ENCODE data around the gene RNASE4.

Gene RNASE4

DNA sequence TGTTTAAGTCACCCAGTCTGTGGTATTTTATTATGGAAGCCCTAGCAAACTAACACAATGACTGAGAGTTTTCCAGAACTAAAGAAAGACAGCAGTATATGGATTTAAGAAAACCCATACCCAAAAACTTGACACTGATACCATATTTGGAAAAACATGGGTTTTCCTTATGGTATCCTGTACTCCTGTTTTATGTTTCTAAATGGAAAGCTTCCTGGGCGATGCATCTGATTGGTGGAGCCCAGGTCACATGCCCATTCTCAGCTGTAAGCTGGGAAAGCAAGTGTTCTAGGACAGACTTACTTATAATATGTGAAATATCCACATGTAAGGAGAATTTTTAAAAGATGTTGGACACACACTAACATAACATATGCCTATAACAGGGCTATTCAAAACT lies 4.5 kb upstream of the RNASE4 start:
- peaks cover 9% of the 10 kb centered on the region for H3K27me3 ChIP-seq (ENCODE audit: control insufficient read depth, insufficient read depth, low read length)
- H3K4me2 ChIP-seq (ENCODE audit: low read length), result no peak overlapping the region
- H3K9ac ChIP-seq (ENCODE audit: low read depth, low read length), result no peak overlapping the region
- H3K4me1 ChIP-seq (ENCODE audit: control insufficient read depth, insufficient read depth, low read length), result peaks cover 10% of the 10 kb centered on the region
- no peaks in the 10 kb centered on the region for H3K36me3 ChIP-seq (ENCODE audit: insufficient read depth, low read length)
- no peaks in the 10 kb centered on the region for H3K9me3 ChIP-seq (replicated peaks; ENCODE audit: low read length)
- no peak overlapping the region for H3K4me3 ChIP-seq (ENCODE audit: low read length)

DNA sequence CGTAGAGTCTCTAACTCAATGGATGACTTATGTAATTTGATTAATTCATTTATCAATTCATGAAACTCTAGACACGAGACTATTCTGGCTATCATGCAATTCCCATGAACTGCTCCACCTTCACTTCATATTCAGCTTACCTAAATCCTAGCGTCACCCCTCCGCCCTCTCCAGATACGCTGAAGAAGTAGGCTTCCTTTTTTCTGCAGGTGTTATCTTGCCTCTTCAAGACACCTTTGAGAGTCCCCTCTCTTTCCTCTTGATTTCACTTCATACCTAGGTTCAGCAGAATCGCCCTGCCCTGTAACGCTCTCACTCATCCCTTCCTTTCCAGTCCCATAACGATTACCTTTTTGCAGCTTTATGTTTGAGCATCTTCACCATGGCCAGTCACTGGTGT lies 4.0 kb upstream of the RNASE4 start:
- Histone ChIP-seq H3K4me3 (ENCODE audit: low read length) (peak overlapping the region; percentile 84), H3K4me1 (ENCODE audit: control insufficient read depth, insufficient read depth, low read length) (peaks cover 10% of the 10 kb centered on the region), H3K9ac (ENCODE audit: low read depth, low read length) (no peak overlapping the region)

GRCh38 chr14:20680843-20681347 lies 3.5 kb upstream of the RNASE4 start:
- H3K27me3 ChIP-seq (ENCODE audit: control insufficient read depth, insufficient read depth, low read length), result peaks cover 5% of the 10 kb centered on the region
- peak overlapping the region; percentile 69 for H3K9ac ChIP-seq (ENCODE audit: low read depth, low read length)
- no peaks in the 10 kb centered on the region for H3K9me3 ChIP-seq (replicated peaks; ENCODE audit: low read length)
- peak overlapping the region; percentile 84 for H3K4me3 ChIP-seq (ENCODE audit: low read length)
- peaks cover 10% of the 10 kb centered on the region for H3K4me1 ChIP-seq (ENCODE audit: control insufficient read depth, insufficient read depth, low read length)
- peak overlapping the region; percentile 92 for H3K4me2 ChIP-seq (ENCODE audit: low read length)
- no peaks in the 10 kb centered on the region for H3K36me3 ChIP-seq (ENCODE audit: insufficient read depth, low read length)

More for the DNA sequence above, 4.0 kb upstream of the RNASE4 start:
- Histone ChIP-seq H3K27me3 (ENCODE audit: control insufficient read depth, insufficient read depth, low read length) (peaks cover 9% of the 10 kb centered on the region), H3K4me2 (ENCODE audit: low read length) (peak overlapping the region; percentile 92), H3K36me3 (ENCODE audit: insufficient read depth, low read length) (no peaks in the 10 kb centered on the region), H3K9me3 (replicated peaks; ENCODE audit: low read length) (no peaks in the 10 kb centered on the region)

GRCh38 chr14:20681348-20682126 lies 2.8 kb upstream of the RNASE4 start:
- no peaks in the 10 kb centered on the region for H3K36me3 ChIP-seq (ENCODE audit: insufficient read depth, low read length)
- H3K9me3 ChIP-seq (replicated peaks; ENCODE audit: low read length), result no peaks in the 10 kb centered on the region
- peak overlapping the region; percentile 92 for H3K4me2 ChIP-seq (ENCODE audit: low read length)
- H3K4me1 ChIP-seq (ENCODE audit: control insufficient read depth, insufficient read depth, low read length), result peaks cover 17% of the 10 kb centered on the region
- H3K4me3 ChIP-seq (ENCODE audit: low read length), result peak overlapping the region; percentile 84
- H3K9ac ChIP-seq (ENCODE audit: low read depth, low read length), result peak overlapping the region; percentile 97
- H3K27me3 ChIP-seq (ENCODE audit: control insufficient read depth, insufficient read depth, low read length), result no peaks in the 10 kb centered on the region

DNA sequence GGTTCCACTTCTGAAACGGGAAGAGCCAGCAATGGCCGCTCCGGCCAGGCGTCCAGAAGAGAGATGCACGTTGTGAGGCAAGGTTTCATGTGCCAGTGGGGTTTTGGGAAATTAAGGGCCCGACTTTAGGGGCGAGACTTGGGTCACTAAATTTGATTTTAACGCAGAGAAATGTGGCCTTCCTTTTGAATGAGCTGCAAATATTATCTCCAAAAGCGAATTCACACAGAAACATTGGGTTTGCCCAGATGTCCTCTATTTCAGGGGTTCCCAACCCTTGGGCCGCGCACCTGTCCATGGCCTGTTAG lies 2.3 kb upstream of the RNASE4 start:
- no peaks in the 10 kb centered on the region for H3K9me3 ChIP-seq (replicated peaks; ENCODE audit: low read length)
- no peaks in the 10 kb centered on the region for H3K27me3 ChIP-seq (ENCODE audit: control insufficient read depth, insufficient read depth, low read length)
- peak overlapping the region; percentile 92 for H3K4me2 ChIP-seq (ENCODE audit: low read length)
- peak overlapping the region; percentile 97 for H3K9ac ChIP-seq (ENCODE audit: low read depth, low read length)
- H3K4me3 ChIP-seq (ENCODE audit: low read length), result peak overlapping the region; percentile 84
- peaks cover 17% of the 10 kb centered on the region for H3K4me1 ChIP-seq (ENCODE audit: control insufficient read depth, insufficient read depth, low read length)
- H3K36me3 ChIP-seq (ENCODE audit: insufficient read depth, low read length), result no peaks in the 10 kb centered on the region

- H3K27me3 ChIP-seq (ENCODE audit: control insufficient read depth, insufficient read depth, low read length), result no peaks in the 10 kb centered on the region
- H3K4me2 ChIP-seq (ENCODE audit: low read length), result peak overlapping the region; percentile 92
- H3K4me3 ChIP-seq (ENCODE audit: low read length), result peak overlapping the region; percentile 84
- H3K4me1 ChIP-seq (ENCODE audit: control insufficient read depth, insufficient read depth, low read length), result peaks cover 17% of the 10 kb centered on the region
- H3K9me3 ChIP-seq (replicated peaks; ENCODE audit: low read length), result no peaks in the 10 kb centered on the region
- H3K9ac ChIP-seq (ENCODE audit: low read depth, low read length), result peak overlapping the region; percentile 97
- H3K36me3 ChIP-seq (ENCODE audit: insufficient read depth, low read length), result no peaks in the 10 kb centered on the region
Observed at GRCh38 chr14:20682435-20683124, 1.8 kb upstream of the RNASE4 start.

DNA sequence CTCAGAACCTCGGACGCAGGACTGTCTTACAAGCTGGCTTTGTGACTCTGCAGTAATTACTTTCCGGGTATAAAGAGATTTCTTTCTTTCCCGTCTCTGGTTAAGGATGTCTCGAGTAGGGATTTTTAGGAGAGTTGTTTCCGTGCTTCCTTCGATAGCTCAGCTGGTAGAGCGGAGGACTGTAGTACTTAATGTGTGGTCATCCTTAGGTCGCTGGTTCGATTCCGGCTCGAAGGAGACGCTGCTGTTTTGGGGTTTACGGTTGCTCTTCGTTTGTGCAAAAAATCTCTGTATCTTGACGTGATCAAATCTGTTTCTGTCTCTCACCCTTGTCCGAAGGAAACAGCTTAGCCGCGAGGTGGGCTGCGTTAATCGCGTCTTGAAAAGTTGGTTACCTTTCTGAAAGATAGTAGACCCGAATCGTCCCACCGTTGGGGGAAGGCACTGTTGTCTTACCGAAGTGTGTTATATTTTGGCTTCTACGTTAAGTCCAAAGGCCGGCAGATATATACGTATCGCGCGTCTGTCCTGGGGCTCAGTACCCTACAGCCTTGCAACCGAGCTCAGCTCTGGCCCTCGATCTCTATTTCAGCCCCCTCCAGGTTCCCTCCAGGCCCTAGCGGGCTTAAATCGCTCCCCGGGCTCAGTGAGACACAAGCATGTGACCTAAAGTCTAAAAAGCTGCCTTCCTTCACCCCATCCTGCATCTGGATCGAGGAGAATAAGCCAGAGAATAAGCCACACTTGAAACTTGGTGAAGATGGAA lies 1.1 kb upstream of the RNASE4 start:
- H3K36me3 ChIP-seq (ENCODE audit: insufficient read depth, low read length), result no peaks in the 10 kb centered on the region
- peak overlapping the region; percentile 97 for H3K9ac ChIP-seq (ENCODE audit: low read depth, low read length)
- H3K27me3 ChIP-seq (ENCODE audit: control insufficient read depth, insufficient read depth, low read length), result no peaks in the 10 kb centered on the region
- peaks cover 17% of the 10 kb centered on the region for H3K4me1 ChIP-seq (ENCODE audit: control insufficient read depth, insufficient read depth, low read length)
- H3K9me3 ChIP-seq (replicated peaks; ENCODE audit: low read length), result no peaks in the 10 kb centered on the region
- H3K4me3 ChIP-seq (ENCODE audit: low read length), result peak overlapping the region; percentile 84
- H3K4me2 ChIP-seq (ENCODE audit: low read length), result peak overlapping the region; percentile 92

GRCh38 chr14:20684662-20685456 lies 499 bp downstream of the RNASE4 start:
- H3K4me3 ChIP-seq (ENCODE audit: low read length), result peak overlapping the region; percentile 84
- H3K4me2 ChIP-seq (ENCODE audit: low read length), result peak overlapping the region; percentile 92
- H3K9me3 ChIP-seq (replicated peaks; ENCODE audit: low read length), result no peaks in the 10 kb centered on the region
- H3K36me3 ChIP-seq (ENCODE audit: insufficient read depth, low read length), result no peaks in the 10 kb centered on the region
- H3K27me3 ChIP-seq (ENCODE audit: control insufficient read depth, insufficient read depth, low read length), result no peaks in the 10 kb centered on the region
- H3K4me1 ChIP-seq (ENCODE audit: control insufficient read depth, insufficient read depth, low read length), result peaks cover 17% of the 10 kb centered on the region
- H3K9ac ChIP-seq (ENCODE audit: low read depth, low read length), result peak overlapping the region; percentile 97

DNA sequence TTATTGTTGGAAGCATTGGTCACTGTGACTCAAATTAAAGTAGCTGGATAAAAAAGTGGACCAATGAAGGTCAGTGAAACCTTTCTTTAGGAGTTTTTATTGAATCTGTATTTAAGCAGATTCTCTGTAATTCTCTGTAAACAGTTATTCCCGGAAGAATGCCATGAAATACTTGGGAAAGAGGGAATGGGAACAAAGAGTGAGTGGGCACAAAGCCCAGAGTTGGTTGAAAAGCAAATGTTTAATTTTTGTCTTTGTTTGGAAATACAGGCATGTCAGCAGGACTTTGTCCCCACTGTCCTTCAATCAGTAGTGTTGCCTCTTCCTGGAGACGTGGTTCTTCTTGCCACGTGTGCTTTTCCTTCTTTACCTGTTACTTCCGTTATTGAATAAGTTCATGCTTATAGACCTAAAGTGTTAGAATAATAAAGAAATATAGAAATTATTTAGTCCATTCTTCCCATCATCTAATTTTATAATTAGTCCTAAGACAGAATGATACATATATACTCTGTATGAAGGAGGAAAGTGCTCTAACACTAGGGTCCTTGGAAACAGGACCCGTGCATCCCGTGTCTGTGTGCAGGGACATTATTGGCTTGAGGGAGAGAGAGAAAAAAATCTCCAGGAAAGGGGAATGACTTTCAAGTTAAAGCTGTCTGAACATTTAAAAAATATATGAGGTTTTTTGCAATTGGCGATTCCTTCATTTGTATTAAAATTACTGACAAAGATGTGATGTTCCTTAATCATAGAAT lies 2.2 kb downstream of the RNASE4 start:
- Histone ChIP-seq H3K9ac (ENCODE audit: low read depth, low read length) (no peak overlapping the region), H3K9me3 (replicated peaks; ENCODE audit: low read length) (no peaks in the 10 kb centered on the region), H3K36me3 (ENCODE audit: insufficient read depth, low read length) (no peaks in the 10 kb centered on the region), H3K4me1 (ENCODE audit: control insufficient read depth, insufficient read depth, low read length) (peaks cover 7% of the 10 kb centered on the region), H3K27me3 (ENCODE audit: control insufficient read depth, insufficient read depth, low read length) (no peaks in the 10 kb centered on the region), H3K4me2 (ENCODE audit: low read length) (peak overlapping the region; percentile 30), H3K4me3 (ENCODE audit: low read length) (no peak overlapping the region)

- Histone ChIP-seq H3K9ac (ENCODE audit: low read depth, low read length) (no peak overlapping the region), H3K4me2 (ENCODE audit: low read length) (no peak overlapping the region), H3K27me3 (ENCODE audit: control insufficient read depth, insufficient read depth, low read length) (no peaks in the 10 kb centered on the region), H3K4me3 (ENCODE audit: low read length) (no peak overlapping the region), H3K4me1 (ENCODE audit: control insufficient read depth, insufficient read depth, low read length) (peaks cover 7% of the 10 kb centered on the region), H3K9me3 (replicated peaks; ENCODE audit: low read length) (no peaks in the 10 kb centered on the region), H3K36me3 (ENCODE audit: insufficient read depth, low read length) (no peaks in the 10 kb centered on the region)
Observed at GRCh38 chr14:20687362-20688166, 3.2 kb downstream of the RNASE4 start.
